OCI-LY1 (cell line): ENCODE measurements around the gene MUC6.

Experiments used
- EZH2 ChIP-seq: fragments of 200-600 bp; sonication (generic), shearing (Covaris generic); IDR thresholded peaks from 2 replicates; pipeline ENCODE4 v1.8.0; 2017; ENCODE audit warnings: borderline replicate concordance, mixed run types, mild to moderate bottlenecking, antibody characterized with exemption, low read length, moderate library complexity, mixed read lengths
- TF ChIP-seq, protein P1 (sequence below): fragments of 200-600 bp; sonication (generic), shearing (Covaris generic); IDR thresholded peaks from 2 replicates; pipeline ENCODE4 v1.5.1; 2017; ENCODE audit warnings: mild to moderate bottlenecking, antibody characterized with exemption, low read length, moderate library complexity, mixed read lengths

DNA sequence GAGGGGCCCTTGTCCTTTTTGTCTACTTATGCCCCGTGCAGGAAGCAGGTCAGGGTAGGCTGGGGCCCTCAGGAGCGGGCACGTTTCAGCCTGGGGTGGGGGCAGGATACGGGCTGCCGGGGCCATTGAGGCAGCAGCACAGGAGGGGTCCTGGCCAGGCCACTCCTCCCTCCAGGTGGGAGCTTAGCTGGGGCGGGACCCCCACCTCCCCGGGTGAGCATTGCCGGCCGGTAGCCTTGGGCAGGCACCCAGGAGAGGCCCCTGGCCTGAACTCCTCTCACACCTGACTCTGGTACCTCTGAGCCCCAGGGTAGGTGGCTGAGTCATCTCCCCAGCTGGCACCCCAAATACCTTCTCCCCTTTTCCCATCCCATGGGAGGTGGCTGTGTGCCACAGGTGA lies 5.0 kb upstream of the MUC6 start:
- TF ChIP-seq EZH2: no peak
- TF ChIP-seq, protein P1, sequence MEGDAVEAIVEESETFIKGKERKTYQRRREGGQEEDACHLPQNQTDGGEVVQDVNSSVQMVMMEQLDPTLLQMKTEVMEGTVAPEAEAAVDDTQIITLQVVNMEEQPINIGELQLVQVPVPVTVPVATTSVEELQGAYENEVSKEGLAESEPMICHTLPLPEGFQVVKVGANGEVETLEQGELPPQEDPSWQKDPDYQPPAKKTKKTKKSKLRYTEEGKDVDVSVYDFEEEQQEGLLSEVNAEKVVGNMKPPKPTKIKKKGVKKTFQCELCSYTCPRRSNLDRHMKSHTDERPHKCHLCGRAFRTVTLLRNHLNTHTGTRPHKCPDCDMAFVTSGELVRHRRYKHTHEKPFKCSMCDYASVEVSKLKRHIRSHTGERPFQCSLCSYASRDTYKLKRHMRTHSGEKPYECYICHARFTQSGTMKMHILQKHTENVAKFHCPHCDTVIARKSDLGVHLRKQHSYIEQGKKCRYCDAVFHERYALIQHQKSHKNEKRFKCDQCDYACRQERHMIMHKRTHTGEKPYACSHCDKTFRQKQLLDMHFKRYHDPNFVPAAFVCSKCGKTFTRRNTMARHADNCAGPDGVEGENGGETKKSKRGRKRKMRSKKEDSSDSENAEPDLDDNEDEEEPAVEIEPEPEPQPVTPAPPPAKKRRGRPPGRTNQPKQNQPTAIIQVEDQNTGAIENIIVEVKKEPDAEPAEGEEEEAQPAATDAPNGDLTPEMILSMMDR: no peak
